Fibroblast of lung (primary cell): ENCODE data around the gene RMI1.

Source experiments
- CTCF ChIP-seq, 2 donors: IDR thresholded peaks in 1 of 2; conservative IDR thresholded peaks in 1 of 2; 1 replicate in 1 of 2; 2 replicates in 1 of 2; pipeline ENCODE4 v1.5.1; 2011 to 2012; ENCODE audit warnings: low read length in 2 of 2, control low read depth in 1 of 2, inconsistent platforms in 1 of 2, low read depth in 1 of 2, mild to moderate bottlenecking in 1 of 2
- EZH2 ChIP-seq: IDR thresholded peaks from 2 replicates; pipeline ENCODE4 v1.5.1; 2012; ENCODE audit warnings: low read length, control low read depth, mild to moderate bottlenecking; ENCODE audit errors: missing control alignments

DNA sequence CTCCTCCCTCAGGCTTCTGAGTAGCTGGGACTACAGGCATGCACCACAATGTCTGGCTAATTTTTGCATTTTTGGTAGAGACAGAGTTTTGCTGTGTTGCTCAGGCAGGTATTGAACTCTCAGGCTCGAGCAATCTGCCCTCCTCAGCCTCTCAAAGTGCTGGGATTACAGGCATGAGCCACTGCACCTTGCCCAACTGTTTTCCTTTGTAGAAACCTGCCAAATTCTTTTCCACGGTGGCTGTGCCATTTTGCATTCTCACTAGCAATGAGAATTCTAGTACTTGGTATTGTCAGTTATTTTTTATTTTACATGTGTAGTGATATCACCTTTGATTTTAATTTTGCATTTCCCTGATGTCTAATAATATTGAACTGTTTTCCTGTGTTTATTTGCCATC lies 7.8 kb downstream of the RMI1 start:
- TF ChIP-seq CTCF (conservative IDR thresholded peaks at IDR 0.05 in 1 of 2, IDR thresholded peaks at IDR 0.05 in 1 of 2; ENCODE audit: low read depth in 1 of 2, low read length in 2 of 2) (no peak), EZH2 (no peak)
